Measurements from ENCODE around the gene OR4N5. TPM values are rescaled to one million over a fixed set of nuclear protein-coding genes. Genes with fewer than 3 reads are reported as not detected.
"Not testable (repeated sequence)": the region's sequence is repeated elsewhere in the genome, so short reads cannot be mapped to it uniquely, and the experiment has no call there.

OR4N5 gene
- total RNA-seq, 5 donors from 2014 or later (not counting 1 experiment from before 2014, with no cell fraction given) = not detected

DNA sequence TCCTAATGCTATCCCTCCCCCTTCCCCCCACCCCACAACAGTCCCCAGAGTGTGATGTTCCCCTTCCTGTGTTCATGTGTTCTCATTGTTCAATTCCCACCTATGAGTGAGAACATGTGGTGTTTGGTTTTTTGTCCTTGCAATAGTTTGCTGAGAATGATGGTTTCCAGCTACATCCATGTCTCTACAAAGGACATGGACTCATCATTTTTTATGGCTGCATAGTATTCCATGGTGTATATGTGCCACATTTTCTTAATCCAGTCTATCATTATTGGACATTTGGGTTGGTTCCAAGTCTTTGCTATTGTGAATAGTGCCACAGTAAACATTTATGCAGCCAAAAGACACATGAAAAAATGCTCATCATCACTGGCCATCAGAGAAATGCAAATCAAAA lies 35.6 kb downstream of the OR4N5 start:
- H3K9me3 ChIP-seq; DNase-seq; H3K4me3 ChIP-seq (ENCODE audit: control insufficient read depth in 1 of 2, extremely low read depth in 1 of 2, low read length in 1 of 2); H3K9me3 Mint-ChIP-seq; H3K4me1 ChIP-seq (ENCODE audit: control insufficient read depth in 1 of 2, extremely low read depth in 1 of 2, insufficient read depth in 2 of 2, low read length in 2 of 2); H3K27ac Mint-ChIP-seq; H3K27ac ChIP-seq (ENCODE audit: low read length); H3K36me3 Mint-ChIP-seq; H3K27me3 ChIP-seq (replicated peaks in 1 of 2; ENCODE audit: control insufficient read depth in 2 of 2, extremely low read depth in 1 of 2, insufficient read depth in 2 of 2, low read length in 1 of 2); H3K36me3 ChIP-seq (ENCODE audit: control insufficient read depth in 2 of 2, extremely low read depth in 1 of 2, insufficient read depth in 1 of 2, low read length in 1 of 2); CTCF ChIA-PET; ATAC-seq (replicated peaks in 1 of 4); POLR2A ChIA-PET; H3K4me3 Mint-ChIP-seq; H3K4me1 Mint-ChIP-seq: not testable (repeated sequence)
- H3K27me3 Mint-ChIP-seq = peaks cover 9 to 11% of the 10 kb centered on the region in 2 donors

DNA sequence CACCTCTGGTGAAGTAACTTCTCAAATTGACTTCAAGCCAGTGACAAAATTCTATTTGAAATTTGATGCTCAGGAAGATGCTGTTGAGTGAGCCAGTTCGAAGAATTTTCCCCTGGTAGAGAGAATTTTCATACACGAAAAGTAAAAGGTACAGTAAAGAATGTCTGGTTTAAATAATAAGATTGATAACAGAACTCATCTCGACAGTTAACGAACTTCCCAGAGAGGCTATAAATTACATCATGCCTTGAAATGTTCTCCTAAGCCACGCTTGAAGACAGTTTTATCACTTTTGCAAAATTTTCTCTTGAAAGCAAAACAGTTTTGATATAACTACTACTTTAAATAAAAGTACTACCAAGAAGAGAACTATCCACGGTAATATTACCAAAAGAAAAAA lies 37.7 kb downstream of the OR4N5 start:
- H3K4me1 Mint-ChIP-seq = peaks cover 0 to 4% (median 0%) of the 10 kb centered on the region in 3 donors
- Histone ChIP-seq H3K27me3 (replicated peaks in 1 of 2; ENCODE audit: control insufficient read depth in 2 of 2, extremely low read depth in 1 of 2, insufficient read depth in 2 of 2, low read length in 1 of 2) (peaks cover 0 to 5% of the 10 kb centered on the region in 2 experiments), H3K4me3 (ENCODE audit: control insufficient read depth in 1 of 2, extremely low read depth in 1 of 2, low read length in 1 of 2) (no peak overlapping the region), H3K36me3 (ENCODE audit: control insufficient read depth in 2 of 2, extremely low read depth in 1 of 2, insufficient read depth in 1 of 2, low read length in 1 of 2) (no peaks in the 10 kb centered on the region), H3K4me1 (ENCODE audit: control insufficient read depth in 1 of 2, extremely low read depth in 1 of 2, insufficient read depth in 2 of 2, low read length in 2 of 2) (no peaks in the 10 kb centered on the region), H3K27ac (ENCODE audit: low read length) (no peak overlapping the region), H3K9me3 (no peaks in the 10 kb centered on the region)
- H3K27me3 Mint-ChIP-seq = peaks cover 5 to 9% of the 10 kb centered on the region in 2 donors
- WGBS (ENCODE audit: insufficient coverage) = no CpG with 5 or more reads among the region's 6 CpGs
- DNase-seq (no peak), ATAC-seq (replicated peaks in 1 of 4) (no peak)
- H3K9me3 Mint-ChIP-seq = no peaks in the 10 kb centered on the region
- H3K4me3 Mint-ChIP-seq = no peak overlapping the region
- no peak overlapping the region for H3K27ac Mint-ChIP-seq
- ChIA-PET CTCF (no interaction called here), POLR2A (no interaction called here)
- no peaks in the 10 kb centered on the region for H3K36me3 Mint-ChIP-seq

DNA sequence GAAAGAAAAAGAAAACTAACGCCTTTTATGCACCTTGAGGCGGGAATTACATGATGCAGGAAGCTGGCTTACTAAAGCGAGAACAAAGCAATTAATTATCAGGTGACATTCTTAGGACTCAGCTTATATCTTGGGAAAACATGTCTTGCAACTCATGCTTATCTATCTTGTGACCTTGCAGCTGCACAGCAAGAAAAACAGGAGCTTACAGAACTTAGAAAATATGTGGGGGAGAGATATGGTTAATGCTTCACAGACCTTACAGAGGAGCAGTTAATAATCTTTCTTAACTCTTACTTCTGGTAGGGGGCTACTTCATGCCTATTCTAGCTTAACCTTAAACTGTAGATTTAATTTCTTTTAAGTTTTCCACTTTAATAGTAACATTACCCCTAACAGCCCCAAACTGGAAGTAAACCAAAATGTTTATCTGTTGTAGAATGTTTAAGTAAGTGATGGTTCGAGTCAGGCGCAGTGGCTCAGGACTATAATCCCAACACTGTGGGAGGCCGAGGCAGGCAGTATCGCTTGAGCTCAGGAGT lies 38.9 kb downstream of the OR4N5 start:
- Mint-ChIP-seq H3K4me1 (peaks cover 0 to 4% (median 0%) of the 10 kb centered on the region in 3 donors), H3K9me3 (no peaks in the 10 kb centered on the region), H3K36me3 (no peaks in the 10 kb centered on the region), H3K27ac (no peak overlapping the region), H3K27me3 (peaks cover 5 to 14% of the 10 kb centered on the region in 2 donors), H3K4me3 (no peak overlapping the region)
- 62% methylated on average over 3 of the region's 7 CpGs for WGBS (ENCODE audit: insufficient coverage)
- H3K27me3 ChIP-seq (replicated peaks in 1 of 2; ENCODE audit: control insufficient read depth in 2 of 2, extremely low read depth in 1 of 2, insufficient read depth in 2 of 2, low read length in 1 of 2) = peaks cover 0 to 5% of the 10 kb centered on the region in 2 experiments
- H3K9me3 ChIP-seq = no peaks in the 10 kb centered on the region
- ChIA-PET CTCF (no interaction called here), POLR2A (no interaction called here)
- H3K36me3 ChIP-seq (ENCODE audit: control insufficient read depth in 2 of 2, extremely low read depth in 1 of 2, insufficient read depth in 1 of 2, low read length in 1 of 2) = no peaks in the 10 kb centered on the region
- H3K4me3 ChIP-seq (ENCODE audit: control insufficient read depth in 1 of 2, extremely low read depth in 1 of 2, low read length in 1 of 2) = no peak overlapping the region
- DNase-seq (no peak), ATAC-seq (replicated peaks in 1 of 4) (no peak)
- no peak overlapping the region for H3K27ac ChIP-seq (ENCODE audit: low read length)
- H3K4me1 ChIP-seq (ENCODE audit: control insufficient read depth in 1 of 2, extremely low read depth in 1 of 2, insufficient read depth in 2 of 2, low read length in 2 of 2) = no peaks in the 10 kb centered on the region

DNA sequence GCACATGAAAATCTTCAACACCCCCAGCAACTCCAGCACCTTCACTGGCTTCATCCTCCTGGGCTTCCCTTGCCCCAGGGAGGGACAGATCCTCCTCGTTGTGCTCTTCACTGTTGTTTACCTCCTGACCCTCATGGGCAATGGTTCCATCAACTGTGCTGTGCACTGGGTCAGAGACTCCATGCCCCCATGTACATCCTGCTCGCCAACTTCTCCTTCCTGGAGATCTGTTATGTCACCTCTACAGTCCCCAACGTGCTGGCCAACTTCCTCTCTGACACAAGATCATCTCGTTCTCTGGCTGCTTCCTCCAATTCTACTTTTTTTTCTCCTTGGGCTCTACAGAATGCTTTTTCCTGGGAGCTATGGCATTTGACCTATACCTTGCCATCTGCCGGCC lies 40.6 kb downstream of the OR4N5 start:
- ChIA-PET POLR2A (no interaction called here), CTCF (no interaction called here)
- Histone ChIP-seq H3K27me3 (replicated peaks in 1 of 2; ENCODE audit: control insufficient read depth in 2 of 2, extremely low read depth in 1 of 2, insufficient read depth in 2 of 2, low read length in 1 of 2) (peaks cover 0 to 5% of the 10 kb centered on the region in 2 experiments), H3K36me3 (ENCODE audit: control insufficient read depth in 2 of 2, extremely low read depth in 1 of 2, insufficient read depth in 1 of 2, low read length in 1 of 2) (no peaks in the 10 kb centered on the region), H3K4me3 (ENCODE audit: control insufficient read depth in 1 of 2, extremely low read depth in 1 of 2, low read length in 1 of 2) (no peak overlapping the region), H3K27ac (ENCODE audit: low read length) (no peak overlapping the region), H3K4me1 (ENCODE audit: control insufficient read depth in 1 of 2, extremely low read depth in 1 of 2, insufficient read depth in 2 of 2, low read length in 2 of 2) (no peaks in the 10 kb centered on the region), H3K9me3 (no peaks in the 10 kb centered on the region)
- no peak for DNase-seq
- no peak for ATAC-seq (replicated peaks in 1 of 4)
- H3K27me3 Mint-ChIP-seq = peaks cover 4 to 14% of the 10 kb centered on the region in 2 donors
- no peak overlapping the region for H3K27ac Mint-ChIP-seq
- no peak overlapping the region for H3K4me3 Mint-ChIP-seq
- no peaks in the 10 kb centered on the region for H3K36me3 Mint-ChIP-seq
- H3K9me3 Mint-ChIP-seq = no peaks in the 10 kb centered on the region
- H3K4me1 Mint-ChIP-seq = peaks cover 0 to 4% (median 0%) of the 10 kb centered on the region in 3 donors
- WGBS (ENCODE audit: insufficient coverage) = 21% methylated on average over 4 of the region's 5 CpGs

DNA sequence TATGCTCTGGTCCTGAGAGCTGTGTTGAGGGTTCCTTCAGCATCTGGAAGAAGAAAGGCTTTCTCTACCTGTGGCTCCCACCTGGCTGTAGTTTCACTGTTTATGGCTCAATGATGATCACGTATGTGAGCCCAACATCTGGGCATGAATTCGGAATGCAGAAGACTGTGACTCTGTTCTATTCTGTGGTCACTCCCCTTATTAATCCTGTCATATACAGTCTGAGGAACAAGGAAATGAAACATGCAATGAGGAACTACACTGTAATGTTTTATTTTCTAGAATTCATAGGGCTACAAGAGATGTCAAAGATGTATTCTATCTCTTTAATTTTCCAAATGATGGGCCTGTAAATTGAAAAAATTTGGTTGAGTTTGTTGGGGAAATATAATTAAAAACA lies 41.3 kb downstream of the OR4N5 start:
- no peak overlapping the region for H3K4me3 Mint-ChIP-seq
- ChIA-PET POLR2A (no interaction called here), CTCF (no interaction called here)
- no peaks in the 10 kb centered on the region for H3K36me3 ChIP-seq (ENCODE audit: control insufficient read depth in 2 of 2, extremely low read depth in 1 of 2, insufficient read depth in 1 of 2, low read length in 1 of 2)
- no peak overlapping the region for H3K4me3 ChIP-seq (ENCODE audit: control insufficient read depth in 1 of 2, extremely low read depth in 1 of 2, low read length in 1 of 2)
- peaks cover 0 to 5% of the 10 kb centered on the region in 2 experiments for H3K27me3 ChIP-seq (replicated peaks in 1 of 2; ENCODE audit: control insufficient read depth in 2 of 2, extremely low read depth in 1 of 2, insufficient read depth in 2 of 2, low read length in 1 of 2)
- H3K9me3 ChIP-seq = no peaks in the 10 kb centered on the region
- no peak overlapping the region for H3K27ac Mint-ChIP-seq
- no peaks in the 10 kb centered on the region for H3K9me3 Mint-ChIP-seq
- no peaks in the 10 kb centered on the region for H3K4me1 ChIP-seq (ENCODE audit: control insufficient read depth in 1 of 2, extremely low read depth in 1 of 2, insufficient read depth in 2 of 2, low read length in 2 of 2)
- H3K36me3 Mint-ChIP-seq = no peaks in the 10 kb centered on the region
- no CpG with 5 or more reads among the region's 2 CpGs for WGBS (ENCODE audit: insufficient coverage)
- no peak for ATAC-seq (replicated peaks in 1 of 4)
- DNase-seq = no peak
- peaks cover 0 to 4% (median 0%) of the 10 kb centered on the region in 3 donors for H3K4me1 Mint-ChIP-seq
- H3K27me3 Mint-ChIP-seq = peaks cover 2 to 14% of the 10 kb centered on the region in 2 donors
- H3K27ac ChIP-seq (ENCODE audit: low read length) = no peak overlapping the region

DNA sequence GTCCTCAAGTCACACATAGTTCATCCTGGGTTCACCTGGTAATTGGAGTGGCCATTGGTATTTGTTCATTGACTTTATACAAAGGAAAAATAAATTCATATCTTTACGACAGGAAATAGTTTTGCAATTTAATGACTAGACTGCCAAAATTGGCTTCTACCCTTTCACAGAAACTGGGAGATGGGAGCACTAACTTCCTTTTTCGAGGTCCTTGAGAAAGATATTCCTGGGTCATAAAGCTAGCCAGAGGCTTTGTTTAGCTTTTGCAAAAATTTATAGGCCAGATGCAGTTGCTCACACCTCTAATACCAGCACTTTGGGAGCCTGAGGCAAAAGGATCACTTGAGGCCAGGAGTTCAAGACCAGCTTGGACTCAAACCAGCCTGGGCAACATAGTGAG lies 41.9 kb downstream of the OR4N5 start:
- no peak for ATAC-seq (replicated peaks in 1 of 4)
- H3K4me1 ChIP-seq (ENCODE audit: control insufficient read depth in 1 of 2, extremely low read depth in 1 of 2, insufficient read depth in 2 of 2, low read length in 2 of 2) = no peaks in the 10 kb centered on the region
- H3K27me3 ChIP-seq (replicated peaks in 1 of 2; ENCODE audit: control insufficient read depth in 2 of 2, extremely low read depth in 1 of 2, insufficient read depth in 2 of 2, low read length in 1 of 2) = peaks cover 0 to 5% of the 10 kb centered on the region in 2 experiments
- H3K27ac ChIP-seq (ENCODE audit: low read length) = no peak overlapping the region
- no peak for DNase-seq
- Mint-ChIP-seq H3K27ac (no peak overlapping the region), H3K36me3 (no peaks in the 10 kb centered on the region), H3K27me3 (peaks cover 2 to 14% of the 10 kb centered on the region in 2 donors), H3K4me3 (no peak overlapping the region), H3K4me1 (peaks cover 0 to 4% (median 0%) of the 10 kb centered on the region in 3 donors), H3K9me3 (no peaks in the 10 kb centered on the region)
- H3K36me3 ChIP-seq (ENCODE audit: control insufficient read depth in 2 of 2, extremely low read depth in 1 of 2, insufficient read depth in 1 of 2, low read length in 1 of 2) = no peaks in the 10 kb centered on the region
- H3K4me3 ChIP-seq (ENCODE audit: control insufficient read depth in 1 of 2, extremely low read depth in 1 of 2, low read length in 1 of 2) = no peak overlapping the region
- WGBS (ENCODE audit: insufficient coverage) = 100% methylated on average over 1 of the region's 2 CpGs
- no peaks in the 10 kb centered on the region for H3K9me3 ChIP-seq
- POLR2A ChIA-PET = no interaction called here
- CTCF ChIA-PET = no interaction called here

DNA sequence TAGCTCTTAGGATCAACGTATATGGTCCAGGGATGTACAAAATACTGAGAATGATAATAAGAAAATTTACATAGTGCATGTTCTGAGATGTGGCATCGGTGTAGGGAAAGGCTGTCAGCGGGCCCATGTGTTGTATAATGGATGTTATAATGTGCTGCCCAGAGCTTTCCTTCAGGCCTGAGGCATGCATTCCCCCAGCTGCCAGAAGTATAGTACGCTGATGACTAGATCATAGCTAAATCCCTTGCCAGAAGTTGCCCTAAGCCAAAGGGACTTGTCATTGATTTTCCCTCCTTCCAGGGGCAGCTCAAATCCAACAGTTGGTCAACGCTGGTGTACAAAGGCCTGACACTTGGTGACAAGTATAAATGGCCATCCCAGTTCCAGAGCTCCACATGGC lies 45.6 kb downstream of the OR4N5 start:
- Histone ChIP-seq H3K27ac (ENCODE audit: low read length) (no peak overlapping the region), H3K9me3 (no peaks in the 10 kb centered on the region), H3K4me3 (ENCODE audit: control insufficient read depth in 1 of 2, extremely low read depth in 1 of 2, low read length in 1 of 2) (no peak overlapping the region), H3K36me3 (ENCODE audit: control insufficient read depth in 2 of 2, extremely low read depth in 1 of 2, insufficient read depth in 1 of 2, low read length in 1 of 2) (no peaks in the 10 kb centered on the region), H3K4me1 (ENCODE audit: control insufficient read depth in 1 of 2, extremely low read depth in 1 of 2, insufficient read depth in 2 of 2, low read length in 2 of 2) (no peaks in the 10 kb centered on the region), H3K27me3 (replicated peaks in 1 of 2; ENCODE audit: control insufficient read depth in 2 of 2, extremely low read depth in 1 of 2, insufficient read depth in 2 of 2, low read length in 1 of 2) (no peaks in the 10 kb centered on the region)
- no peaks in the 10 kb centered on the region for H3K9me3 Mint-ChIP-seq
- no peaks in the 10 kb centered on the region for H3K36me3 Mint-ChIP-seq
- ATAC-seq (replicated peaks in 1 of 4) = no peak
- no peak overlapping the region for H3K4me3 Mint-ChIP-seq
- no peak overlapping the region for H3K27ac Mint-ChIP-seq
- POLR2A ChIA-PET = no interaction called here
- DNase-seq = no peak
- WGBS (ENCODE audit: insufficient coverage) = 63% methylated on average over 4 of the region's 5 CpGs
- H3K4me1 Mint-ChIP-seq = peaks cover 0 to 4% (median 0%) of the 10 kb centered on the region in 3 donors
- CTCF ChIA-PET = interaction anchor here in 1 of 2 donors (0.6 kb wide), 1 partner anchor 25 kb away, joined by 3 read pairs; no protein-coding TSS in a partner anchor
- H3K27me3 Mint-ChIP-seq = peaks cover 6 to 17% of the 10 kb centered on the region in 2 donors
